DOHH2 (cell line): ENCODE measurements around the gene ERC2.

ENCODE experiments used
- CTCF ChIP-seq: fragments of 200-600 bp; sonication (generic); IDR thresholded peaks from one replicate; pipeline ENCODE4 v1.5.1; 2014; ENCODE audit warnings: antibody characterized with exemption, mild to moderate bottlenecking, low read depth, low read length; ENCODE audit not compliant: poor library complexity, severe bottlenecking
- EZH2phosphoT487 ChIP-seq: fragments of 200-600 bp; sonication (generic); IDR thresholded peaks from 2 replicates; pipeline ENCODE4 v1.6.1; 2017; ENCODE audit warnings: borderline replicate concordance, mild to moderate bottlenecking, antibody characterized with exemption, low read length, moderate library complexity, mixed read lengths

DNA sequence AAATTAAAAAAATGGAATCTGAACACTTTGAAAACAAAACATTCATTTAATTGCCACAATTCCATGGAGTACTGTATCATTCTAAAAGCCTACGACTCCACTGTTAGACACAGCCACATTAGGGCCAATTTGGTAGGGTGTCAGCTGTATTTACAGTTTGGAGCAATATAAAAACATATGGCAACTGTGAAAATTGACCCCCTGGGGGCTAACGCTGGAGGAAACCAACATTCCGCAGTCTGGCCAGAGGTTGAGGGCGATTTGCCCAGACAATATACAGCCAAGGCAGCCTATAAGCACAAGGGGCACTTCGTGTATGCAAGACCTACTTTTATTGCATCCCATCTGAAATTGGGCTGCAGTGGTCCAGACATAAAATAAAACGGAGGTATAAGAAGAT, 504.7 kb downstream of the ERC2 start:
- no peak for TF ChIP-seq CTCF
- no peak for TF ChIP-seq EZH2phosphoT487
